Nephron (organoid): Measurements from ENCODE around the gene NINL.
"Not testable (repeated sequence)": the region's sequence is repeated elsewhere in the genome, so short reads cannot be mapped to it uniquely, and the experiment has no call there.

Experiments used
- H3K27ac Mint-ChIP-seq, 3 experiments: 2 replicates each; pipeline ENCODE4 v1.8.0; 2020; ENCODE audit warnings: mixed read lengths in 3 of 3, mild to moderate bottlenecking in 2 of 3, moderate library complexity in 1 of 3
- H3K27me3 Mint-ChIP-seq: 2 replicates; pipeline ENCODE4 v1.8.0; 2021; ENCODE audit warnings: low read depth, mild to moderate bottlenecking, moderate library complexity, mixed read lengths
- H3K36me3 Mint-ChIP-seq: 2 replicates; pipeline ENCODE4 v1.8.0; 2020; ENCODE audit warnings: low read depth, mixed read lengths
- H3K4me1 Mint-ChIP-seq: 2 replicates; pipeline ENCODE4 v1.8.0; 2020; ENCODE audit warnings: mixed read lengths
- H3K4me3 Mint-ChIP-seq, 3 experiments: 2 replicates each; pipeline ENCODE4 v1.8.0; 2020; ENCODE audit warnings: mild to moderate bottlenecking in 3 of 3, mixed read lengths in 3 of 3, moderate library complexity in 2 of 3
- H3K9me3 Mint-ChIP-seq: 2 replicates; pipeline ENCODE4 v1.8.0; 2020; ENCODE audit warnings: mixed read lengths
- CTCF ChIP-seq, 3 experiments: fragments of 200-600 bp; sonication (generic); IDR thresholded peaks; one replicate each; pipeline ENCODE4 v1.5.0; 2021; ENCODE audit warnings: antibody characterized with exemption in 3 of 3; ENCODE audit not compliant: unreplicated experiment in 3 of 3

Gene NINL

GRCh38 chr20:25508083-25508770 lies 77.1 kb downstream of the NINL start:
- TF ChIP-seq CTCF (IDR thresholded peaks at IDR 0.05; ENCODE audit: unreplicated experiment in 3 of 3) = no peak
- Mint-ChIP-seq H3K27ac (peak overlapping the region in 1 of 3 experiments; percentile 49), H3K4me3 (no peak overlapping the region), H3K27me3 (no peaks in the 10 kb centered on the region), H3K9me3 (no peaks in the 10 kb centered on the region), H3K36me3 (peaks cover 72% of the 10 kb centered on the region), H3K4me1 (no peaks in the 10 kb centered on the region)

DNA sequence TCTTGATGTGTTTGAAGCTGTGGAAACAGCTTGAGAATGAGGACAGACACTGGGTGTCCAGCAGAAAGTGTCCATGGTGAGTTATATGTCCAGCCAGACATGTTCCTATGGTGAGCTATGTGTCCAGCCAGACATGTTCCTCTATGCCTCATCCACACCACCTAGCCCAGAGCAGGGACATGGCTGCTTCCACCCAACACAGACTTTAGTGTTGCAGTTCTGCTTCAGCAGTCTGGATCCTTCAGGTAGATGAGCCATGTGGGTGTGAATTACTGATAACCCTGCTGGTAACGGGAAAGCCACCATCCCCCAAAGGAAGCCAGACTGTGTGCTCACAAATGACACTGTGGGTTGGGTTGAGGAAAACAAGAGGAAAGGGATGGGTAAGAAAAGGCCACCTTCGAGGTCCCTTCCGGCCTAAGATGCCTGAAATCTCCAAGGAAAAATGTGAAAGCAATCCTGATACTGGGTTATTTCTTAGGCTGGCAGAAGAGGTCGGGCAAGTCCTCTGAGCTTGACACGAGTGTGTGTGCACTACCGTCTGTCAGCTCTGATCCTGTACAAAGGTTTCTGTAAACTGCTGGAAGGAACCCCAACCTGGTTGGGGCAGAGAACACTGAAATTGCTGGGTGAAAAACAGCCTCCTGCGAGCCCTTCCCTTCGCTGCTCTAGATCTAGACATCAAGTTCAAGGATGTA lies 77.8 kb downstream of the NINL start:
- H3K9me3 Mint-ChIP-seq = no peaks in the 10 kb centered on the region
- peak overlapping the region in 1 of 3 experiments; percentile 44 for H3K27ac Mint-ChIP-seq
- no peaks in the 10 kb centered on the region for H3K4me1 Mint-ChIP-seq
- no peak overlapping the region for H3K4me3 Mint-ChIP-seq
- peaks cover 68% of the 10 kb centered on the region for H3K36me3 Mint-ChIP-seq
- no peaks in the 10 kb centered on the region for H3K27me3 Mint-ChIP-seq
- no peak for TF ChIP-seq CTCF (IDR thresholded peaks at IDR 0.05; ENCODE audit: unreplicated experiment in 3 of 3)

GRCh38 chr20:25504366-25505135 lies 80.8 kb downstream of the NINL start:
- Mint-ChIP-seq H3K4me1 (no peaks in the 10 kb centered on the region), H3K4me3 (no peak overlapping the region), H3K27ac (no peak overlapping the region), H3K27me3 (no peaks in the 10 kb centered on the region), H3K9me3 (no peaks in the 10 kb centered on the region), H3K36me3 (peaks cover 58% of the 10 kb centered on the region)
- TF ChIP-seq CTCF (IDR thresholded peaks at IDR 0.05; ENCODE audit: unreplicated experiment in 3 of 3) = no peak

DNA sequence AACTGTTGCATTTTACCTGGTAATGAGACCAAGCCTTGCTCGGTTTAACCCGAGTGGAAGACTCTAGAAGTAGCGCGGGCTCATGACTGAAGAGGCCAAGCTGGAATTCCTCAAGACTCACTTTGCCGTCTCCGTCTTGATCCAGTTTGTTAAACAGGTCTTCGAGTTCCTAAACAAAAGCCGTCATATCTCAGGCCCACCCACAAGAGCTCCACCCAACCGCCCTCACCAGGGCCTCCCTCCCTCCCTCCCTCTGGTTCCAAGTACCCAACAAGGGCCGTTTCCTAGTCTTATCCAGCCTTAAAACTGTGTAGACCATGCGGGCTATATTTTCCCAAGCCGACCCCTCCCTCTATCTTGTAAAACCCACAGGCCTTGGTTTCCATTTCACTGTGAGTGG lies 81.4 kb downstream of the NINL start:
- Mint-ChIP-seq H3K4me1 (no peaks in the 10 kb centered on the region), H3K36me3 (peaks cover 58% of the 10 kb centered on the region), H3K4me3 (no peak overlapping the region), H3K27me3 (no peaks in the 10 kb centered on the region), H3K27ac (no peak overlapping the region), H3K9me3 (no peaks in the 10 kb centered on the region)
- no peak for TF ChIP-seq CTCF (IDR thresholded peaks at IDR 0.05; ENCODE audit: unreplicated experiment in 3 of 3)

DNA sequence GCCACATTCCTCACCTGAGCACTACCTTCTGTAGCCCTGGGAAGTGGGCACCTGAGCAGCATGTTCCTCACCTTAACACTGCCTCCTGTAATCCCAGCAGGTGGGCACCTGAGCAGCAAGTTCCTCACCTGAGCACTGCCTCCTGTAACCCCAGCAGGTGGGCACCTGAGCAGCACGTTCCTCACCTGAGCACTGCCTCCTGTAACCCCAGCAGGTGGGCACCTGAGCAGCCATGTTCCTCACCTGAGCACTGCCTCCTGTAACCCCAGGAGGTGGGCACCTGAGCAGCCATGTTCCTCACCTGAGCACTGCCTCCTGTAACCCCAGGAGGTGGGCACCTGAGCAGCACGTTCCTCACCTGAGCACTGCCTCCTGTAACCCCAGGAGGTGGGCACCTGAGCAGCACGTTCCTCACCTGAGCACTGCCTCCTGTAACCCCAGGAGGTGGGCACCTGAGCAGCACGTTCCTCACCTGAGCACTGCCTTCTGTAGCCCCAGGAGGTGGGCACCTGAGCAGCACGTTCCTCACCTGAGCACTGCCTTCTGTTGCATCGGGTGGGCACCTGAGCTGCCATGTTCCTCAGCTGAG lies 82.2 kb downstream of the NINL start:
- H3K27ac Mint-ChIP-seq, H3K27me3 Mint-ChIP-seq, H3K4me3 Mint-ChIP-seq, H3K9me3 Mint-ChIP-seq, H3K4me1 Mint-ChIP-seq: not testable (repeated sequence)
- peaks cover 53% of the 10 kb centered on the region for H3K36me3 Mint-ChIP-seq

- peaks cover 46% of the 10 kb centered on the region for H3K36me3 Mint-ChIP-seq
- no peak for TF ChIP-seq CTCF (IDR thresholded peaks at IDR 0.05; ENCODE audit: unreplicated experiment in 3 of 3)
- no peaks in the 10 kb centered on the region for H3K4me1 Mint-ChIP-seq
- H3K4me3 Mint-ChIP-seq = no peak overlapping the region
- no peaks in the 10 kb centered on the region for H3K27me3 Mint-ChIP-seq
- H3K27ac Mint-ChIP-seq = no peak overlapping the region
- H3K9me3 Mint-ChIP-seq = no peaks in the 10 kb centered on the region
Measured at GRCh38 chr20:25500880-25501351, 84.4 kb downstream of the NINL start.
